Measurements from ENCODE around the gene DEPP1. TPM values are rescaled to one million over a fixed set of nuclear protein-coding genes. Genes with fewer than 3 reads are reported as not detected.
A peak's percentile ranks its signal among the peaks of the same experiment; 100 is the strongest.

Gene DEPP1
- total and polyA plus RNA-seq, 2 of the 13 experiments (the other 11 are each of a cell fraction or from before 2014, with no cell fraction given), result 14.8 to 270 TPM

DNA sequence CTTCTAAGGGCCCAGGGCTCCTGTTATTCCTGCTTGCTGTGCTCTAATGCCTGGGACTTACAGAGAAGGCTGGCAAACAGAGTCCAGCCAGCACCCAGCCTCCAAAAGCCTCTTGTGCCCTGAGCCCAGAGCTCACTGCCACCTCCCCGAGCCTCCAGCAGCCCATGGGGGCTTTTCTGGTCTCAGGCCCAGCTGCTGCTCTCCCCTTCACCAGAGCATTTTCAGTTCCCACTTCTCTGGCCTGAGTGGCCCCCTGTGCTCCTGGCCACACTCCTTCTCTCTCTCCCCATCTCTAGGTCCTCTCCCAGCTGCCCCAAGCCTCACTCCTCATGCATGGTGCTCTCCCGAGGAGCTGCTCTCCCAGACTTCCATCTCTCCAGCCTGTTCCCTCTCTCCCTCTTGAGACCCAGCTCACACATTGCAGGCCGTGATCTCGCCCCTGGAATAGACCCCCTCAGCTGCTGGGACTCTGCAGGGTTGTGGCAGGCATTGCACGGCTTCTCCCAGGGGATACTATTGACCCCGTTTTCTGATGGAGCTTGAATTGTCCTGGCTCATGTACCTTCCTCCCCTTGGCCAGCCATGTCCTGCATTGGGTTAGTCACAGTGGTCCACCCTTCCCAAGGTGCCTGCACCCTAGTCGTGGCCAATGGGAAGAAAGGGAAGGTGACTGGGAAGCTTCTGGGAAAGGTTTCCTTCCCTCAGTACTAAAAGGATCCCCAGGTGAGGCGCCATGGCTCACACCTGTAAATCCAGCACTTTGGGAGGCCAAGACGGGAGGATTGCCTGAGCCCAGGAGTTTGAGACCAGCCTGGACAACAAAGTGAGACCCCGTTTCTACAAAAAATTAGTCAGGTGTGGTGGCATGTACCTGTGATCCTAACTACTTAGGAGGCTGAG is 28.0 kb downstream of the DEPP1 start (continued):
- TF ChIP-seq PITX1 (CRISPR knock-in tag; IDR thresholded peaks at IDR 0.05) (no peak), ZNF678 (CRISPR knock-in tag; IDR thresholded peaks at IDR 0.05) (no peak), XRCC5 (optimal IDR thresholded peaks at IDR 0.05; ENCODE audit: low read length) (peak; percentile 5), GABPA (IDR thresholded peaks at IDR 0.05; ENCODE audit: low read depth, low read length) (no peak), GABPA (CRISPR knock-in tag; IDR thresholded peaks at IDR 0.05; ENCODE audit: low read depth) (no peak)
- TF ChIP-seq, protein P1, sequence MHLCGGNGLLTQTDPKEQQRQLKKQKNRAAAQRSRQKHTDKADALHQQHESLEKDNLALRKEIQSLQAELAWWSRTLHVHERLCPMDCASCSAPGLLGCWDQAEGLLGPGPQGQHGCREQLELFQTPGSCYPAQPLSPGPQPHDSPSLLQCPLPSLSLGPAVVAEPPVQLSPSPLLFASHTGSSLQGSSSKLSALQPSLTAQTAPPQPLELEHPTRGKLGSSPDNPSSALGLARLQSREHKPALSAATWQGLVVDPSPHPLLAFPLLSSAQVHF (CRISPR knock-in tag; IDR thresholded peaks at IDR 0.05), result no peak
- TF ChIP-seq, protein P2, sequence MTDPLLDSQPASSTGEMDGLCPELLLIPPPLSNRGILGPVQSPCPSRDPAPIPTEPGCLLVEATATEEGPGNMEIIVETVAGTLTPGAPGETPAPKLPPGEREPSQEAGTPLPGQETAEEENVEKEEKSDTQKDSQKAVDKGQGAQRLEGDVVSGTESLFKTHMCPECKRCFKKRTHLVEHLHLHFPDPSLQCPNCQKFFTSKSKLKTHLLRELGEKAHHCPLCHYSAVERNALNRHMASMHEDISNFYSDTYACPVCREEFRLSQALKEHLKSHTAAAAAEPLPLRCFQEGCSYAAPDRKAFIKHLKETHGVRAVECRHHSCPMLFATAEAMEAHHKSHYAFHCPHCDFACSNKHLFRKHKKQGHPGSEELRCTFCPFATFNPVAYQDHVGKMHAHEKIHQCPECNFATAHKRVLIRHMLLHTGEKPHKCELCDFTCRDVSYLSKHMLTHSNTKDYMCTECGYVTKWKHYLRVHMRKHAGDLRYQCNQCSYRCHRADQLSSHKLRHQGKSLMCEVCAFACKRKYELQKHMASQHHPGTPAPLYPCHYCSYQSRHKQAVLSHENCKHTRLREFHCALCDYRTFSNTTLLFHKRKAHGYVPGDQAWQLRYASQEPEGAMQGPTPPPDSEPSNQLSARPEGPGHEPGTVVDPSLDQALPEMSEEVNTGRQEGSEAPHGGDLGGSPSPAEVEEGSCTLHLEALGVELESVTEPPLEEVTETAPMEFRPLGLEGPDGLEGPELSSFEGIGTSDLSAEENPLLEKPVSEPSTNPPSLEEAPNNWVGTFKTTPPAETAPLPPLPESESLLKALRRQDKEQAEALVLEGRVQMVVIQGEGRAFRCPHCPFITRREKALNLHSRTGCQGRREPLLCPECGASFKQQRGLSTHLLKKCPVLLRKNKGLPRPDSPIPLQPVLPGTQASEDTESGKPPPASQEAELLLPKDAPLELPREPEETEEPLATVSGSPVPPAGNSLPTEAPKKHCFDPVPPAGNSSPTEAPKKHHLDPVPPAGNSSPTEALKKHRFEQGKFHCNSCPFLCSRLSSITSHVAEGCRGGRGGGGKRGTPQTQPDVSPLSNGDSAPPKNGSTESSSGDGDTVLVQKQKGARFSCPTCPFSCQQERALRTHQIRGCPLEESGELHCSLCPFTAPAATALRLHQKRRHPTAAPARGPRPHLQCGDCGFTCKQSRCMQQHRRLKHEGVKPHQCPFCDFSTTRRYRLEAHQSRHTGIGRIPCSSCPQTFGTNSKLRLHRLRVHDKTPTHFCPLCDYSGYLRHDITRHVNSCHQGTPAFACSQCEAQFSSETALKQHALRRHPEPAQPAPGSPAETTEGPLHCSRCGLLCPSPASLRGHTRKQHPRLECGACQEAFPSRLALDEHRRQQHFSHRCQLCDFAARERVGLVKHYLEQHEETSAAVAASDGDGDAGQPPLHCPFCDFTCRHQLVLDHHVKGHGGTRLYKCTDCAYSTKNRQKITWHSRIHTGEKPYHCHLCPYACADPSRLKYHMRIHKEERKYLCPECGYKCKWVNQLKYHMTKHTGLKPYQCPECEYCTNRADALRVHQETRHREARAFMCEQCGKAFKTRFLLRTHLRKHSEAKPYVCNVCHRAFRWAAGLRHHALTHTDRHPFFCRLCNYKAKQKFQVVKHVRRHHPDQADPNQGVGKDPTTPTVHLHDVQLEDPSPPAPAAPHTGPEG (CRISPR knock-in tag; IDR thresholded peaks at IDR 0.05), result no peak
- TF ChIP-seq, protein P3, sequence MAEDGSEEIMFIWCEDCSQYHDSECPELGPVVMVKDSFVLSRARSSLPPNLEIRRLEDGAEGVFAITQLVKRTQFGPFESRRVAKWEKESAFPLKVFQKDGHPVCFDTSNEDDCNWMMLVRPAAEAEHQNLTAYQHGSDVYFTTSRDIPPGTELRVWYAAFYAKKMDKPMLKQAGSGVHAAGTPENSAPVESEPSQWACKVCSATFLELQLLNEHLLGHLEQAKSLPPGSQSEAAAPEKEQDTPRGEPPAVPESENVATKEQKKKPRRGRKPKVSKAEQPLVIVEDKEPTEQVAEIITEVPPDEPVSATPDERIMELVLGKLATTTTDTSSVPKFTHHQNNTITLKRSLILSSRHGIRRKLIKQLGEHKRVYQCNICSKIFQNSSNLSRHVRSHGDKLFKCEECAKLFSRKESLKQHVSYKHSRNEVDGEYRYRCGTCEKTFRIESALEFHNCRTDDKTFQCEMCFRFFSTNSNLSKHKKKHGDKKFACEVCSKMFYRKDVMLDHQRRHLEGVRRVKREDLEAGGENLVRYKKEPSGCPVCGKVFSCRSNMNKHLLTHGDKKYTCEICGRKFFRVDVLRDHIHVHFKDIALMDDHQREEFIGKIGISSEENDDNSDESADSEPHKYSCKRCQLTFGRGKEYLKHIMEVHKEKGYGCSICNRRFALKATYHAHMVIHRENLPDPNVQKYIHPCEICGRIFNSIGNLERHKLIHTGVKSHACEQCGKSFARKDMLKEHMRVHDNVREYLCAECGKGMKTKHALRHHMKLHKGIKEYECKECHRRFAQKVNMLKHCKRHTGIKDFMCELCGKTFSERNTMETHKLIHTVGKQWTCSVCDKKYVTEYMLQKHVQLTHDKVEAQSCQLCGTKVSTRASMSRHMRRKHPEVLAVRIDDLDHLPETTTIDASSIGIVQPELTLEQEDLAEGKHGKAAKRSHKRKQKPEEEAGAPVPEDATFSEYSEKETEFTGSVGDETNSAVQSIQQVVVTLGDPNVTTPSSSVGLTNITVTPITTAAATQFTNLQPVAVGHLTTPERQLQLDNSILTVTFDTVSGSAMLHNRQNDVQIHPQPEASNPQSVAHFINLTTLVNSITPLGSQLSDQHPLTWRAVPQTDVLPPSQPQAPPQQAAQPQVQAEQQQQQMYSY (CRISPR knock-in tag; IDR thresholded peaks at IDR 0.05), result no peak
